ENCODE measurements around the gene FCER2.

DNA sequence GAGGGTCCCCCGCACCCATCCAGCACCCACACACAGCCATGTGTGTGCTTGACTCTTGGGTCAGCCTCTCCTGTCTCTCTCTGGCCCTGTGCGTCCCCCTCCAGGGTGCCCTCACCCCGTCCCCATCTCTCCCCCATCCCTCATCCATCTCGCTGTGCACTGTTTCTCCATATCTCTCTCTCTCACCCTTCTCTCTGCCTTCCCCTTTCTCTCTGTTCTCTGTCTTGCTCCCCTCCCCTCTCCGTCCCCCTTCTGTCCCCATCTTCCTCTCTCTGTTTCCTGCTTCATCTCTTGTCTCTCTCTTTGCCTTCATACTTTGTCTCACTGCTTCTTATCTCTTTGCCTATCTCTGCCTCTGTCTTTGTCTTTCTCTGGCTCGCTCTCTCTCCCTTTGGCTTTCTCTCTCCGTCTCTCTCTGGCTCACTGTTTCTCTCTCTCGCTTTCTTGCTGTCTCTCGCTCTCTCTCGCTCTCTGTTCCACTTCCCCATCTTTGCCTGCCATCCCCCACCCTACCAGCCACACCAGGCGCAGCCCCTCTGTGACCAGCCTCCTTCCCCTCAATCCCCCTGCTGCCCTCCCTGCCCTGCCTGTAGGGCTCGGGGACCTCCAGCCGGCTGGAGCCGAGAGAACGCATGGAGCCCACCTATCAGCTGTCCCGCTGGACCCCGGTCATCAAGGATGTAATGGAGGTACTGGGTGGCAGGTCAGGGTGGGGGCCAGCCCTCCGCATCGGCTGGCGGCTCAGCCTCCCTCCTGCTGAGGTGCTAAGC is 56.1 kb downstream of the FCER2 start:
- TF ChIP-seq, protein P1, sequence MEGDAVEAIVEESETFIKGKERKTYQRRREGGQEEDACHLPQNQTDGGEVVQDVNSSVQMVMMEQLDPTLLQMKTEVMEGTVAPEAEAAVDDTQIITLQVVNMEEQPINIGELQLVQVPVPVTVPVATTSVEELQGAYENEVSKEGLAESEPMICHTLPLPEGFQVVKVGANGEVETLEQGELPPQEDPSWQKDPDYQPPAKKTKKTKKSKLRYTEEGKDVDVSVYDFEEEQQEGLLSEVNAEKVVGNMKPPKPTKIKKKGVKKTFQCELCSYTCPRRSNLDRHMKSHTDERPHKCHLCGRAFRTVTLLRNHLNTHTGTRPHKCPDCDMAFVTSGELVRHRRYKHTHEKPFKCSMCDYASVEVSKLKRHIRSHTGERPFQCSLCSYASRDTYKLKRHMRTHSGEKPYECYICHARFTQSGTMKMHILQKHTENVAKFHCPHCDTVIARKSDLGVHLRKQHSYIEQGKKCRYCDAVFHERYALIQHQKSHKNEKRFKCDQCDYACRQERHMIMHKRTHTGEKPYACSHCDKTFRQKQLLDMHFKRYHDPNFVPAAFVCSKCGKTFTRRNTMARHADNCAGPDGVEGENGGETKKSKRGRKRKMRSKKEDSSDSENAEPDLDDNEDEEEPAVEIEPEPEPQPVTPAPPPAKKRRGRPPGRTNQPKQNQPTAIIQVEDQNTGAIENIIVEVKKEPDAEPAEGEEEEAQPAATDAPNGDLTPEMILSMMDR (conservative IDR thresholded peaks at IDR 0.05; ENCODE audit: low read depth, low read length): no peak
- TF ChIP-seq EZH2 (IDR thresholded peaks at IDR 0.05; ENCODE audit: borderline replicate concordance, low read depth, low read length, poor library complexity, severe bottlenecking): no peak
